Nephron progenitor cell (in vitro differentiated cells): ENCODE data around the gene RFX1.

Source experiments
- DNase-seq: peaks from one replicate; pipeline ENCODE4 v3.0.0; 2021
- H3K27ac Mint-ChIP-seq: 2 replicates; pipeline ENCODE4 v1.8.0; 2021; ENCODE audit warnings: mild to moderate bottlenecking, moderate library complexity, mixed read lengths
- H3K27me3 Mint-ChIP-seq: 2 replicates; pipeline ENCODE4 v1.8.0; 2021; ENCODE audit warnings: mild to moderate bottlenecking, low read depth, mixed read lengths; ENCODE audit not compliant: poor library complexity
- H3K36me3 Mint-ChIP-seq: 2 replicates; pipeline ENCODE4 v1.8.0; 2021; ENCODE audit warnings: low read depth, mixed read lengths
- H3K4me1 Mint-ChIP-seq: 2 replicates; pipeline ENCODE4 v1.8.0; 2021; ENCODE audit warnings: mixed read lengths
- H3K4me3 Mint-ChIP-seq: 2 replicates; pipeline ENCODE4 v1.8.0; 2021; ENCODE audit warnings: mild to moderate bottlenecking, moderate library complexity, mixed read lengths
- H3K9me3 Mint-ChIP-seq: 2 replicates; pipeline ENCODE4 v1.8.0; 2021; ENCODE audit warnings: mild to moderate bottlenecking, moderate library complexity, mixed read lengths
- CTCF ChIP-seq: fragments of 200-600 bp; sonication (generic); IDR thresholded peaks from 2 replicates; pipeline ENCODE4 v1.5.0; 2021; ENCODE audit warnings: antibody characterized with exemption

Gene RFX1

GRCh38 chr19:13954185-13954584 is 51.9 kb downstream of the RFX1 start:
- H3K9me3 Mint-ChIP-seq: no peaks in the 10 kb centered on the region
- TF ChIP-seq CTCF: no peak
- H3K27ac Mint-ChIP-seq: no peak overlapping the region
- H3K4me3 Mint-ChIP-seq: peak overlapping the region; percentile 87
- H3K4me1 Mint-ChIP-seq: peaks cover 15% of the 10 kb centered on the region
- DNase-seq: no peak
- peaks cover 15% of the 10 kb centered on the region for H3K36me3 Mint-ChIP-seq
- peaks cover 7% of the 10 kb centered on the region for H3K27me3 Mint-ChIP-seq

GRCh38 chr19:13952931-13953531 is 53.1 kb downstream of the RFX1 start:
- H3K36me3 Mint-ChIP-seq: peaks cover 15% of the 10 kb centered on the region
- H3K4me1 Mint-ChIP-seq: peaks cover 15% of the 10 kb centered on the region
- H3K4me3 Mint-ChIP-seq: peak overlapping the region; percentile 87
- peaks cover 14% of the 10 kb centered on the region for H3K27me3 Mint-ChIP-seq
- no peak overlapping the region for H3K27ac Mint-ChIP-seq
- no peaks in the 10 kb centered on the region for H3K9me3 Mint-ChIP-seq
- TF ChIP-seq CTCF: no peak
- DNase-seq: no peak

GRCh38 chr19:13952154-13952930 is 53.8 kb downstream of the RFX1 start, which contains the start of gene DCAF15:
Gene DCAF15, plus strand, starts transcription at chr19:13952509. Its CDS starts 4 bp downstream, at chr19:13952513.
- Mint-ChIP-seq H3K27ac (no peak within 1 kb of the TSS), H3K4me1 (peaks cover 15% of the 10 kb centered on the region), H3K27me3 (peaks cover 14% of the 10 kb centered on the region), H3K4me3 (peak within 1 kb of the TSS; percentile 87), H3K9me3 (no peaks in the 10 kb centered on the region), H3K36me3 (peaks cover 15% of the 10 kb centered on the region)
- peak; percentile 98 for DNase-seq
- TF ChIP-seq CTCF: no peak

GRCh38 chr19:13951799-13952153 is 54.3 kb downstream of the RFX1 start:
- peaks cover 10% of the 10 kb centered on the region for H3K36me3 Mint-ChIP-seq
- peak overlapping the region; percentile 87 for H3K4me3 Mint-ChIP-seq
- H3K9me3 Mint-ChIP-seq: no peaks in the 10 kb centered on the region
- no peak overlapping the region for H3K27ac Mint-ChIP-seq
- TF ChIP-seq CTCF: no peak
- peaks cover 15% of the 10 kb centered on the region for H3K4me1 Mint-ChIP-seq
- H3K27me3 Mint-ChIP-seq: peaks cover 14% of the 10 kb centered on the region
- no peak for DNase-seq

GRCh38 chr19:13951043-13951442 is 55.1 kb downstream of the RFX1 start:
- H3K36me3 Mint-ChIP-seq: peaks cover 5% of the 10 kb centered on the region
- no peak for DNase-seq
- no peak for TF ChIP-seq CTCF
- H3K27ac Mint-ChIP-seq: no peak overlapping the region
- no peaks in the 10 kb centered on the region for H3K9me3 Mint-ChIP-seq
- peaks cover 15% of the 10 kb centered on the region for H3K4me1 Mint-ChIP-seq
- H3K27me3 Mint-ChIP-seq: peaks cover 18% of the 10 kb centered on the region
- H3K4me3 Mint-ChIP-seq: no peak overlapping the region
